DND-41 (cell line): ENCODE measurements around the gene TMEM138.

Experiments used
- EZH2 ChIP-seq: IDR thresholded peaks from 3 replicates; pipeline ENCODE4 v1.6.1; 2012; ENCODE audit warnings: borderline replicate concordance, low read depth, mild to moderate bottlenecking, moderate library complexity, low read length, inconsistent platforms; ENCODE audit not compliant: severe bottlenecking
- TF ChIP-seq, protein P1 (sequence below): IDR thresholded peaks from 2 replicates; pipeline ENCODE4 v1.5.1; 2012; ENCODE audit warnings: borderline replicate concordance, low read length, moderate library complexity, mild to moderate bottlenecking; ENCODE audit not compliant: poor library complexity, severe bottlenecking; ENCODE audit errors: extremely low read depth

DNA sequence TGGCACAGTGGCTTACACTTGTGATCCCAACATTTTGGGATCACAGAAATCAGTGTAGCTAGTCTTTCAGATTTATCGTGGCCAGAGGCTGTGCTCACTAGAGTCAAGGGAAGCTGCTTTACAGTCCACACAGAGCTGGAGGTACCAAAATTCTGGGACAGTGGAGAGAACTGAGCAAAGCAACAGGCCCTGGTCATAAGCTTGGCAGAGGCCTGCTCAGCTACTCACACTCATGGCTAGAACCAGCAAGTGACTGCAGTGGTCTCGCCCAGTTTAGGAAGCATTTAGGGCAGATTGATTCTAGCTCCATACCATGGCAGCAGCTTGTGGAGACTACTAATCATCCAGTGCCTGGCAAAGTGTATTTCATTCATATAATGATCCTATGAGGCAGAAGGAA, 39.0 kb downstream of the TMEM138 start:
- TF ChIP-seq, protein P1, sequence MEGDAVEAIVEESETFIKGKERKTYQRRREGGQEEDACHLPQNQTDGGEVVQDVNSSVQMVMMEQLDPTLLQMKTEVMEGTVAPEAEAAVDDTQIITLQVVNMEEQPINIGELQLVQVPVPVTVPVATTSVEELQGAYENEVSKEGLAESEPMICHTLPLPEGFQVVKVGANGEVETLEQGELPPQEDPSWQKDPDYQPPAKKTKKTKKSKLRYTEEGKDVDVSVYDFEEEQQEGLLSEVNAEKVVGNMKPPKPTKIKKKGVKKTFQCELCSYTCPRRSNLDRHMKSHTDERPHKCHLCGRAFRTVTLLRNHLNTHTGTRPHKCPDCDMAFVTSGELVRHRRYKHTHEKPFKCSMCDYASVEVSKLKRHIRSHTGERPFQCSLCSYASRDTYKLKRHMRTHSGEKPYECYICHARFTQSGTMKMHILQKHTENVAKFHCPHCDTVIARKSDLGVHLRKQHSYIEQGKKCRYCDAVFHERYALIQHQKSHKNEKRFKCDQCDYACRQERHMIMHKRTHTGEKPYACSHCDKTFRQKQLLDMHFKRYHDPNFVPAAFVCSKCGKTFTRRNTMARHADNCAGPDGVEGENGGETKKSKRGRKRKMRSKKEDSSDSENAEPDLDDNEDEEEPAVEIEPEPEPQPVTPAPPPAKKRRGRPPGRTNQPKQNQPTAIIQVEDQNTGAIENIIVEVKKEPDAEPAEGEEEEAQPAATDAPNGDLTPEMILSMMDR: no peak
- no peak for TF ChIP-seq EZH2
